CMK (cell line): ENCODE results near the gene ME1.
"Not testable (repeated sequence)": the region's sequence is repeated elsewhere in the genome, so short reads cannot be mapped to it uniquely, and the experiment has no call there.

Experiments used
- DNase-seq: peaks from one replicate; pipeline ENCODE4 v3.0.0-alpha.2; 2010; ENCODE audit warnings: low read depth

ME1 gene

GRCh38 chr6:83430611-83431544, at the start of gene ME1:
ME1 (minus strand) TSS chr6:83431051; CDS start chr6:83430954, 97 bp downstream.
- DNase-seq: peak; percentile 9

DNA sequence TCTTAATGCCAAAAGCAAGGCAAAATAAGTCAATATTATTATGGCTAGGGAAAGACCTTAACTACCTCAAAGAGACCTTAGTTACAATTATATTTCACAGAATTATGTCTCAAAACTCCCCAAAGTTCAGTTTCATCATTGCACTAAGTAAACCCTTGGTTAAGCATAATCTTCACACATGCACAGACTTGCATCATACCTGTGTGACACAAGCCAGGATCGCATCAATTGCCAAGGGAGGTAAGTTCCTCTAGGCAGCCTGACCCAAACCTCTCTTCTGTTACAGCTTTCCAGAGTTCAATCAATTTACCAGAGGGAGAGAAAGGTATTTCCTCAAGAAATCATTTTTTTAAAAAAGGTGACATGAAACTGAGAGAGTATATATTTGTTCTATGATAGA, 49.6 kb upstream of the ME1 start:
- no peak for DNase-seq

- no peak for DNase-seq
Observed at GRCh38 chr6:83479389-83479788, 48.5 kb upstream of the ME1 start.

DNA sequence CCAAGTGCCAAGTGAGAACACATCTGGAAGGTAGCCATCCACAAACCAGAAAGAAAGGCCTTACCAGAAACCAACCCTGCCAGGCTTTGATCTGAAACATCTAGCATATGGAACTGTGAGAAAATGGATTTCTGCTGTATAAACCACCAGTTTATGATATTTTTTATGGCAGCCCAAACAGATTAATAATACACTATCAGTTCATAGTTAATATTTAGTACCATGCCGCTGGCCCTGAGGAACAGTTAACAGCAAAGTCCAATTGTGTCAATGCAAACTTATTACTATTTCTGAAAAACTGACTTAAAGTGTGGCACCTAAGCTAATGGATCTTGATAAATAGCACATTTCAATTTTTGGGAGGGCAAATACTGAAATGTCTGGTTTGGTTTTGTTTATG, 46.1 kb upstream of the ME1 start:
- DNase-seq: no peak

- DNase-seq: no peak
Observed at GRCh38 chr6:83474309-83474708, 43.5 kb upstream of the ME1 start.

- no peak for DNase-seq
Observed at GRCh38 chr6:83472767-83473166, 41.9 kb upstream of the ME1 start.

DNA sequence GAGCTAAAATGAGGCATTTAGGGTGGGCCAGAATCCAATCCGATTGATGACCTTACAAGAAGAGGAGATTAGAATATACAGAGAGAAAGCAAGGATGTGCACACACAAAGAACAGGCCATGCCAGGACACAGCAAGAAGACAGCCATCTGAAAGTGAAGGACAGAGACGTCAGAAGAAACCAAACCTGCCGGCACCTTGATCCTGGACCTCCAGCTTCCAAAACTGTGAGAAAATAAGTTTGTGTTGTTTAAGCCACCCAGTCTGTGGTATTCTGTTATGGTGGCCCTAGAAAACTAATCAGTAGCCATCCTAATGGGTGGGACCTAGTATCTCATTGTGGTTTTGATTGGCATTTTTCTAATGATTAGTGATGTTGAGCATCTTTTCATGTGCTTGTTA, 39.7 kb upstream of the ME1 start:
- no peak for DNase-seq

GRCh38 chr6:83470001-83470400, 39.1 kb upstream of the ME1 start:
- no peak for DNase-seq

DNA sequence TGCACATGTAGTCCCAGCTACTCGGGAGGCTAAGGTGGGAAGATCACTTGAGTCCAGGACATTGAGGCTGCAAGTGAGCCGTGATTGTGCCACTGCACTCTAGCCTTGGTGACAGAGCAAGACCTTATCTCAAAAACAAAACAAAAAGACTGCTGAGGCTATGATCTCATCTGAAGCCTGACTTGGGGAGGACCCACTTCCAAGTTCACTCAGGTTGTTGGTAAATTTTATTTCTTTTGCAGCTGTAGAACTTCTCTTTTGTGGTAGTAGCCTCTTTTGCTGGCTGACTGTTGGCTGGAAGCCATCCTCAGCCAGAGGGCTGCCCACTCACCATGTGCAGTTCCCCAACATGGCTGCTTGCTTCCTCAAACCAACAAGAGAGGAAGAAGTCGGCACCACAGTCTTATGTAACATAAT, 36.8 kb upstream of the ME1 start:
- DNase-seq: no peak

DNA sequence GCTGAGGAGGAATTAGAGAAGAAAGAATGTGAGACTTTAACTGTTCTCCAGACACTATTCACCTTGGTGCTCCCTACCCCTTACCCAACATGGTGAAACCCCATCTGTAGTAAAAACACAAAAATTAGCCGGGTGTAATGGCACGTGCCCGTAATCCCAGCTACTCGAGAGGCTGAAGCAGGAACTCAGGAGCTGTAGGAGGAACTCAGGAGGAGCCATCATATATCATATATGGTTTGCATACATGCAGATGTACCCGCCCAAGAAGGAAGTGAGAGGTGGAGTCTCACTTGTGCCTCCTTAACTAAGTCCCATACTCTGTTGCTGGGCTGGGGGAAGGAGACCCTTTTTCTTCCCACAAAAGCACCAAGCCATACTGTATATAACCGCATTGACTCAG, 35.5 kb upstream of the ME1 start:
- no peak for DNase-seq

GRCh38 chr6:83464381-83465140, 33.7 kb upstream of the ME1 start:
- DNase-seq: no peak

- DNase-seq: no peak
Observed at GRCh38 chr6:83463886-83464285, 33.0 kb upstream of the ME1 start.

GRCh38 chr6:83462524-83462923, 31.7 kb upstream of the ME1 start:
- DNase-seq: no peak

DNA sequence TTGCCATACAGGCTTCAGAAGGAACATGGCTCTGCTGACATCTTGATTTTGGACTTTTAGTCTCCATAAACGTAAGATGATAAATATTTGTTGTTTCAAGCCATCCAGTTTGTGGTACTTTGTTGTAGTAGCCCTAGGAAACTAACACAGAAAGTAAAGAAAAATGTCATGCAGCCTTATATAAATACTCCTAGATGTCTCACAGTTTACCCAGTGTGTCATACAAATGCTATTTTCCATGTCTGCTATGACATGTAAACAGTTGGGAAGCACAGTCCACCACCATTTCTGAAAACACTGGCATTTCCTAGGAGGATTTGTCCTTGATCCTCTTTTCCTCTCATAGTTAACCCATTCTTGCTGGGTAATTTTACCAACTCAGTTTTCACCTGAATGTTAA, 30.6 kb upstream of the ME1 start:
- no peak for DNase-seq

DNA sequence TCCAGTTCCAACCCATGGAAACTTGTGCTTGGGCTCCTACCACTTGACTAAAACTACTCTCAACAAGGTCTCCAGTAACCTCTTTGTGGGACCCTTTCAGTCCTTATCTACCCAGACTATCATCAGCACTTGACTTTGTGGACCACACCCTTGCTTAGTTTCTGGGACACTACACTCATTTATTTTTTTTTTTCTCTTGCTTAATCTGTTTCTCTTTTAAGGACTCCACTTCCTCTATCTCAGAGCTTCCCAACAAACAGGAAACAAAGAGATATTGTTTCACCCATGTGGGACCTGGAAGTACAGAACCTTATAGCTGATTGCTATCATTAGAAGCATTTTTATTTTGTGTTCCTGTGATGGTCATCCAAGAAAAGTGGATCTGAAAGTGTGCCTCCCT, 28.8 kb upstream of the ME1 start:
- DNase-seq: no peak

DNA sequence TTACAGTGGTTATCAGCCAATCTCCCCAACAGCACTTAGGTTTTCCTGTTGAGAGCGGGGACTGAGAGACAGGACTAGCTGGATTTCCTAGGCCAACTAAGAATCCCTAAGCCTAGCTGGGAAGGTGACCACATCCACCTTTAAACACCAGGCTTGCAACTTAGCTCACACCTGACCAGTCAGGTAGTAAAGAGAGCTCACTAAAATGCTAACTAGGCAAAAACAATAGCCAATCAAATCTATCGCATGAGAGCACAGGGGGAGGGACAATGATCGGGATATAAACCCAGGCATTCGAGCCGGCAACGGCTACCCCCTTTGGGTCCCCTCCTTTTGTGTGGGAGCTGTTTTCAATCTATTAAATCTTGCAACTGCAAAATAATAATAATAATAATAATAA, 19.2 kb upstream of the ME1 start:
- not testable (repeated sequence) for DNase-seq

DNA sequence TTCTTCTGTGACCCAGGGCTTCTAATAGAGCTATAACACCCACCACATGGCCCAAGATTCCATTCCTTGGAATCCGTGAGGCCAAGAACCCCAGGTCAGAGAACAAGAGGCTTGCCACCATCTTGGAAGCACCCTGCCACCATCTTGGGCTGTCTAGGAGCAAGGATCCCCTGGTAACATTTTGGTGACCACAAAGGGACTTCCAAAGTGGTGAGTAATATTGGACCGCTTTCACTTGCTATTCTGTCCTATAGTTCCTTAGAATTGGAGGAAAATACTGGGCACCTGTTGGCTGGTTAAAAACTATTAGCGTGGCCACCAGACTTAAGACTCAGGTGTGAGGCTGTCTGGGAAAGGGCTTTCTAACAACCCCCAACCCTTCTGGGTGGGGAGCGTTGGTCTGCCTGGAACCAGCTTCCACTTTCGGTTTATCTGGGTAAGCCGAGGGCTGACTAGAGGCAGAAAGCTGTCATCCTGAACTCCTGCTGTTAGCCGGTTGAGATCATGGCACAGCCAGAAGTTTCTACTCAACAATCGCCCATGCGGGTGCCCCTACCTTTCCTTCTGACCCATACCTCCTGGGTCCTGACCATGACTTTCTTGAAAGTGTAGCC, 13.3 kb upstream of the ME1 start:
- DNase-seq: not testable (repeated sequence)

- no peak for DNase-seq
Observed at GRCh38 chr6:83443516-83443915, 12.7 kb upstream of the ME1 start.

DNA sequence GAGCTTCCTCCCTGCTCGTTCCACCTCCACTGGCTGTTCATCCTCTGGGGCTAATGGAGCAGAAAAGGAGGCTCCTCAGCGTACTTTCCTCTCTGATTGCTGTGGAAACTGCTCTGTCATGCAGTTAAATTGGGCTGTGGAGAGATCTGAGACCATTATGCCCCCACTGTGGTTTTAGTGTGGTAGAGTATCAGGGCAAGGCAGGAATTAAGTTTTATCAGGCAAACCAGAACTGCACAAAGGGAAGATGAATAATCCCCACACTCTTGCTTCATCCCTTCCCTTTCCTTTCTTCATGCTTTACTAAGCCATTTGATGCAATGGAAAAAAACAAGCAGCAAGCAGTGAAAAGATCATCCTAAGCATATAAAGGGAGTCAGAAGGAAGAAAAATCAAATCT, 11.9 kb upstream of the ME1 start:
- peak; percentile 37 for DNase-seq

DNA sequence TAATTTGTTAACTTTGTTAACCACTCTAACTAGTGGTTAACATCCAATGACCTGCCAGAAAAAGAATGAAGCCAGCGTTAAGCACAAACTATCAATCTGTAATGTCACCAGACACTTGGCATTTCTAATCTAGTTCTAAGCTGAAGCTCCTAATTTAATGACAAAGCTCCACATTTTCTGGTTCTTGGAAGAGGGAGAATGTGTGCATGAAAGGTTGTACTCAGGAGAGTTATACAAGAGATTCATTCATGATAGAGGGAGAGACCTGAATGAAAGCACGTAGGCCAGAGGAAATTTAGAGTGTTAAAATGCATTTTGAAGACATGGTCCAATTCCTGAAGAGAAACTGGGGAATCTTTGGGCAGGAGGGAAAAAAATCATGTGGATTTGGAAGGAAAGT, 8.3 kb upstream of the ME1 start:
- no peak for DNase-seq

- no peak for DNase-seq
Observed at GRCh38 chr6:83436674-83437073, 5.8 kb upstream of the ME1 start.

- DNase-seq: no peak
Observed at GRCh38 chr6:83433177-83433576, 2.3 kb upstream of the ME1 start.

- DNase-seq: no peak
Observed at GRCh38 chr6:83432636-83433035, 1.8 kb upstream of the ME1 start.
